ENCODE data around the gene ETV3. TPM values are rescaled to one million over a fixed set of nuclear protein-coding genes. Genes with fewer than 3 reads are reported as not detected.
"Not testable (repeated sequence)": the region's sequence is repeated elsewhere in the genome, so short reads cannot be mapped to it uniquely, and the experiment has no call there.

The ETV3 gene
- total RNA-seq (2022): 39.7 and 50.0 TPM in 2 replicates
- Bru-seq, nascent RNA: percentile 94 among the genes with signal in this experiment
- BruChase-seq, experiment 1, labeled RNA remaining after a 6-hour chase: percentile 84 among the genes with signal in this experiment
- BruChase-seq, experiment 2, labeled RNA remaining after a 2-hour chase: percentile 97 among the genes with signal in this experiment
- long read RNA-seq, partial matches to known transcripts: 0 of 9 reads
- long read RNA-seq, other reads (novel, unspliced or antisense): 7 of 9 reads

- CTCF ChIA-PET: interaction anchor here (0.6 to 2.1 kb wide), 3 partner anchors 17 to 50 kb away, joined by 4 to 10 read pairs (median 8); no protein-coding TSS in a partner anchor
- intact Hi-C loops (cut with micrococcal nuclease; ENCODE audit: unreplicated experiment): loop anchor here (5.0 kb wide), 1 partner anchor 46 kb away; no protein-coding TSS in a partner anchor
- H3K36me3 Mint-ChIP-seq (ENCODE audit: insufficient read depth, unreplicated experiment): peaks cover 43% of the 10 kb centered on the region
- no peak for TF ChIP-seq CTCF (IDR thresholded peaks at IDR 0.05; ENCODE audit: unreplicated experiment)
- H3K27ac Mint-ChIP-seq (ENCODE audit: unreplicated experiment): peak within 1 kb of the TSS; percentile 98
- H3K27me3 Mint-ChIP-seq (ENCODE audit: unreplicated experiment): no peaks in the 10 kb centered on the region
- TSS peak; percentile 90 for BruUV-seq (replicated peaks)
- H3K4me3 Mint-ChIP-seq (ENCODE audit: low read depth, unreplicated experiment): peak within 1 kb of the TSS; percentile 92
- H3K4me1 Mint-ChIP-seq (ENCODE audit: low read depth, unreplicated experiment): peaks cover 19% of the 10 kb centered on the region
- DNase-seq: peak; percentile 96
- H3K9me3 Mint-ChIP-seq (ENCODE audit: low read depth, unreplicated experiment): no peaks in the 10 kb centered on the region
Measured at GRCh38 chr1:157138220-157139051, at the start of gene ETV3. Gene ETV3 (minus strand): TSS chr1:157138395. CDS start chr1:157136352, 2,043 bp downstream.

- no peak overlapping the region for H3K4me3 Mint-ChIP-seq (ENCODE audit: low read depth, unreplicated experiment)
- no peaks in the 10 kb centered on the region for H3K4me1 Mint-ChIP-seq (ENCODE audit: low read depth, unreplicated experiment)
- TF ChIP-seq CTCF (IDR thresholded peaks at IDR 0.05; ENCODE audit: unreplicated experiment): no peak
- intact Hi-C loops (cut with micrococcal nuclease; ENCODE audit: unreplicated experiment): no loop called here
- no TSS peak for BruUV-seq (replicated peaks)
- H3K36me3 Mint-ChIP-seq (ENCODE audit: insufficient read depth, unreplicated experiment): no peaks in the 10 kb centered on the region
- CTCF ChIA-PET: no interaction called here
- peaks cover 98% of the 10 kb centered on the region for H3K27me3 Mint-ChIP-seq (ENCODE audit: unreplicated experiment)
- no peak for DNase-seq
- H3K9me3 Mint-ChIP-seq (ENCODE audit: low read depth, unreplicated experiment): no peaks in the 10 kb centered on the region
- no peak overlapping the region for H3K27ac Mint-ChIP-seq (ENCODE audit: unreplicated experiment)
Measured at GRCh38 chr1:157186281-157186992, 48.2 kb upstream of the ETV3 start.

- CTCF ChIA-PET: no interaction called here
- Mint-ChIP-seq H3K4me3 (ENCODE audit: low read depth, unreplicated experiment) (no peak overlapping the region), H3K27me3 (ENCODE audit: unreplicated experiment) (peaks cover 98% of the 10 kb centered on the region), H3K4me1 (ENCODE audit: low read depth, unreplicated experiment) (no peaks in the 10 kb centered on the region), H3K9me3 (ENCODE audit: low read depth, unreplicated experiment) (no peaks in the 10 kb centered on the region), H3K36me3 (ENCODE audit: insufficient read depth, unreplicated experiment) (no peaks in the 10 kb centered on the region), H3K27ac (ENCODE audit: unreplicated experiment) (no peak overlapping the region)
- BruUV-seq (replicated peaks): no TSS peak
- TF ChIP-seq CTCF (IDR thresholded peaks at IDR 0.05; ENCODE audit: unreplicated experiment): no peak
- intact Hi-C loops (cut with micrococcal nuclease; ENCODE audit: unreplicated experiment): no loop called here
- DNase-seq: no peak
Measured at GRCh38 chr1:157183870-157184269, 45.7 kb upstream of the ETV3 start.

GRCh38 chr1:157182371-157182770 lies 44.2 kb upstream of the ETV3 start:
- DNase-seq; H3K9me3 Mint-ChIP-seq (ENCODE audit: low read depth, unreplicated experiment); H3K4me1 Mint-ChIP-seq (ENCODE audit: low read depth, unreplicated experiment); H3K27ac Mint-ChIP-seq (ENCODE audit: unreplicated experiment); BruUV-seq (replicated peaks); H3K36me3 Mint-ChIP-seq (ENCODE audit: insufficient read depth, unreplicated experiment); H3K4me3 Mint-ChIP-seq (ENCODE audit: low read depth, unreplicated experiment); intact Hi-C loops (cut with micrococcal nuclease; ENCODE audit: unreplicated experiment); CTCF ChIA-PET: not testable (repeated sequence)
- peaks cover 97% of the 10 kb centered on the region for H3K27me3 Mint-ChIP-seq (ENCODE audit: unreplicated experiment)

All from Calu3 (cell line).